RWPE1 (cell line): Measurements from ENCODE around the gene CLIC5.

ENCODE experiments used
- CTCF ChIA-PET: fragments of 350-600 bp; sonication (Branson Sonifier 250); formaldehyde crosslinking; extraction: SDS; loops from one replicate; lab custom pipeline; 2021; lab: Yijun Ruan, JAX
- POLR2A ChIA-PET: fragments of 400-600 bp; formaldehyde crosslinking; extraction: SDS; loops from one replicate; lab custom pipeline; 2020; ENCODE audit warnings: antibody characterized with exemption; ENCODE audit not compliant: low non-redundant PET; lab: Yijun Ruan, JAX
- DNase-seq: peaks from one replicate; pipeline ENCODE4 v3.0.0; 2012; ENCODE audit warnings: low spot score
- H3K27ac ChIP-seq: fragments of 450-650 bp; 2 replicates; pipeline ENCODE4 v1.5.1; 2017
- CTCF ChIP-seq: fragments of 450-650 bp; conservative IDR thresholded peaks from 2 replicates; pipeline ENCODE4 v1.5.1; 2017; ENCODE audit warnings: low read depth, mild to moderate bottlenecking

CLIC5 gene

DNA sequence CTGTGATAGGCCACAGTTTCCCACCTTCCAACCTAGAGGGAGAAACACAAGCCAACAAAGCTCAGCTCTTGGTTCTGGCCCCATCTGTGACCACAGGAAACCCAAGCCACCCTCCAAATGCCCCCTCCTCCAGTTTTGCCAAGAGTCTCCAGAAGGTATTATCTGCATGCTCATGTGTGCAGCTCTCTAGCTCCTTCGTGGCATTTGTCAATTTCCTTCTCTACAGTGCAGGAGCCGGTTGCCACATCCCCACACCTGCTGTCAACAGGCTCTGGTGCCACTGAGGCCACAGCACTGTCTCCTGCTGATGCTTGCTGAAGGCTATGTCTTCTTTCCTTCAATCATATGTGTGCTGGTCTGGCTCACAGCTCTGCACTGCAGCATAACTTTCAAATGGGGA is 177.2 kb downstream of the CLIC5 start:
- TF ChIP-seq CTCF: no peak
- CTCF ChIA-PET: no interaction called here
- H3K27ac ChIP-seq: no peak overlapping the region
- POLR2A ChIA-PET: no interaction called here
- no peak for DNase-seq

- no peak for DNase-seq
- POLR2A ChIA-PET: interaction anchor here (0.6 kb wide), 1 partner anchor 460 kb away, joined by 3 read pairs; the partner anchor contains the start of gene SUPT3H
- H3K27ac ChIP-seq: no peak overlapping the region
- TF ChIP-seq CTCF: no peak
- CTCF ChIA-PET: no interaction called here
Measured at GRCh38 chr6:45837541-45838200, 178.0 kb downstream of the CLIC5 start.

- POLR2A ChIA-PET: no interaction called here
- DNase-seq: no peak
- no peak overlapping the region for H3K27ac ChIP-seq
- TF ChIP-seq CTCF: no peak
- CTCF ChIA-PET: no interaction called here
Measured at GRCh38 chr6:45836984-45837383, 178.7 kb downstream of the CLIC5 start.

GRCh38 chr6:45836438-45836824 is 179.2 kb downstream of the CLIC5 start:
- CTCF ChIA-PET: no interaction called here
- H3K27ac ChIP-seq: no peak overlapping the region
- POLR2A ChIA-PET: no interaction called here
- no peak for TF ChIP-seq CTCF
- no peak for DNase-seq

DNA sequence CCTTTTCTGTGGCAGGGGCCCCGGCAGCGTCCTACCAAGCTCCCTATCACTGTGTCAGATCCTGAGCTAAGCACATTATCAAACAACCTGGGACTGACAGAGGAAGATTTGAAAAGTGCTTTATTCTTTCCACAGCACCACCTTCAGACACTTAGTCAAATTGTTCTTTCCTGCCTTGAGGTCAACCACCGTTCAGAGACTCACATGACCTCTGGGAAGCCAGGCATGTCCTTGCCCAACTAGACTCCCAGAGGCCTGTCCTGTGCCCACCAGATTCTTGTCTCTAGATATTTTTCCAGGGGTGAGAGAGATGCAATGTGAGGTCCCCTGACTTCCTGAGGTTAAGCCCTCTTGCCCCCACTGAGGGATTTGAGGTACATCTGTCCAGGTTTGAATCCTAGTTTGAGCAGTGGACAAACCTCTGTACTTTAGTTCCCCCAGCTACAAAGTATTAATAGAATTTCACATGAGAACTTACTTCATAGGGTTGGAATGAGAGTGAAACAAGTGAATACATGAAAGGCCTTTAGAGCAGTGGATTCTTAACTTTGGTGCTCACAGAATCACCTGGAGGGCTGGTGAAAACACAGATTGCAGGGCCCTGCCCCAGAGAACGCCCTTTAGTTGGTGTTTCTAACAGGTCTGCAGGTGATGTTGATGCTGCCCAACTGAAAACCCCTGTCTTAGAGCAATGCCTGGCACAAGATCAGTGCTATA is 179.8 kb downstream of the CLIC5 start:
- CTCF ChIA-PET: interaction anchor here (0.7 kb wide), 1 partner anchor 1360 kb away, joined by 3 read pairs; no protein-coding TSS in a partner anchor
- H3K27ac ChIP-seq: no peak overlapping the region
- DNase-seq: peak; percentile 32
- no peak for TF ChIP-seq CTCF
- POLR2A ChIA-PET: no interaction called here

GRCh38 chr6:45832063-45832462 is 183.6 kb downstream of the CLIC5 start:
- POLR2A ChIA-PET: no interaction called here
- TF ChIP-seq CTCF: no peak
- H3K27ac ChIP-seq: no peak overlapping the region
- DNase-seq: no peak
- CTCF ChIA-PET: interaction anchor here (0.6 kb wide), 1 partner anchor 95 kb away, joined by 3 read pairs; no protein-coding TSS in a partner anchor
